Suprapubic skin (tissue), 4 donors: ENCODE data around the gene RXYLT1. TPM values are rescaled to one million over a fixed set of nuclear protein-coding genes. Genes with fewer than 3 reads are reported as not detected.
"Not testable (repeated sequence)": the region's sequence is repeated elsewhere in the genome, so short reads cannot be mapped to it uniquely, and the experiment has no call there.

Experiments
- DNase-seq, 2 donors: peaks; one replicate each; pipeline ENCODE4 v3.0.0-alpha.2; 2019; ENCODE audit warnings: low spot score in 2 of 2
- H3K27ac ChIP-seq: fragments of 200-600 bp; sonication (generic); one replicate; pipeline ENCODE4 v1.5.1; 2019
- H3K27me3 ChIP-seq: fragments of 200-600 bp; sonication (generic); one replicate; pipeline ENCODE4 v1.5.1; 2019
- H3K36me3 ChIP-seq: fragments of 200-600 bp; sonication (generic); one replicate; pipeline ENCODE4 v1.5.1; 2019
- H3K4me1 ChIP-seq: fragments of 200-600 bp; sonication (generic); one replicate; pipeline ENCODE4 v1.5.1; 2019
- H3K4me3 ChIP-seq: fragments of 200-600 bp; sonication (generic); one replicate; pipeline ENCODE4 v1.5.1; 2019; ENCODE audit warnings: mild to moderate bottlenecking
- H3K9me3 ChIP-seq: fragments of 200-600 bp; sonication (generic); one replicate; pipeline ENCODE4 v1.5.1; 2019
- EP300 ChIP-seq: sonication (generic); formaldehyde crosslinking; IDR thresholded peaks from one replicate; pipeline ENCODE4 v1.6.1; 2017; ENCODE audit warnings: antibody characterized with exemption
- POLR2A ChIP-seq, 2 donors: fragments of 450-650 bp; IDR thresholded peaks; one replicate each; pipeline ENCODE4 v1.6.1; 2017; ENCODE audit warnings: antibody characterized with exemption in 2 of 2, mild to moderate bottlenecking in 2 of 2, moderate library complexity in 2 of 2
- POLR2AphosphoS5 ChIP-seq, 3 donors: sonication (generic); formaldehyde crosslinking; IDR thresholded peaks; one replicate each; pipeline ENCODE4 v1.6.1; 2017; ENCODE audit warnings: antibody characterized with exemption in 3 of 3
- WGBS: methylation state at CpG from one replicate; pipeline ENCODE4 v1.1.5; 2018; 5-methylcytosine and 5-hydroxymethylcytosine counted together
- total RNA-seq, 4 donors: library from RNA; depleted of rRNA; stranded (reverse); fragments of >200 nt; gene quantifications; one replicate each; pipeline ENCODE4 v1.1.0, GENCODE V29; 2016
- TF ChIP-seq, protein P1 (sequence below), 2 donors: fragments of 200-600 bp in 1 of 2; fragments of 450-650 bp in 1 of 2; sonication (generic) in 1 of 2; IDR thresholded peaks; one replicate each; pipeline ENCODE4 v1.5.1; 2016 to 2019; ENCODE audit warnings: antibody characterized with exemption in 2 of 2, mild to moderate bottlenecking in 1 of 2, moderate library complexity in 1 of 2

Gene RXYLT1, protein sequence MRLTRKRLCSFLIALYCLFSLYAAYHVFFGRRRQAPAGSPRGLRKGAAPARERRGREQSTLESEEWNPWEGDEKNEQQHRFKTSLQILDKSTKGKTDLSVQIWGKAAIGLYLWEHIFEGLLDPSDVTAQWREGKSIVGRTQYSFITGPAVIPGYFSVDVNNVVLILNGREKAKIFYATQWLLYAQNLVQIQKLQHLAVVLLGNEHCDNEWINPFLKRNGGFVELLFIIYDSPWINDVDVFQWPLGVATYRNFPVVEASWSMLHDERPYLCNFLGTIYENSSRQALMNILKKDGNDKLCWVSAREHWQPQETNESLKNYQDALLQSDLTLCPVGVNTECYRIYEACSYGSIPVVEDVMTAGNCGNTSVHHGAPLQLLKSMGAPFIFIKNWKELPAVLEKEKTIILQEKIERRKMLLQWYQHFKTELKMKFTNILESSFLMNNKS
- total RNA-seq, result 10 to 100 TPM; 11.7 to 17.5 (median 13.0) TPM

GRCh38 chr12:63779498-63780481 lies at the start of gene RXYLT1:
TSS of gene RXYLT1 (plus strand) at chr12:63779909. CDS start at chr12:63779961, 52 bp downstream.
- 1% methylated on average over 29 of the region's 86 CpGs for WGBS

GRCh38 chr12:63732779-63733178 lies 46.9 kb upstream of the RXYLT1 start:
- not testable (repeated sequence) for H3K9me3 ChIP-seq, H3K4me3 ChIP-seq, H3K27me3 ChIP-seq, H3K27ac ChIP-seq, H3K36me3 ChIP-seq, H3K4me1 ChIP-seq, DNase-seq

More at GRCh38 chr12:63779498-63780481, at the start of gene RXYLT1:
- peak; percentile 88 to 91 for DNase-seq
- Histone ChIP-seq H3K27ac (peak within 1 kb of the TSS; percentile 86), H3K4me3 (peak within 1 kb of the TSS; percentile 71), H3K27me3 (no peaks in the 10 kb centered on the region), H3K9me3 (no peaks in the 10 kb centered on the region), H3K36me3 (peaks cover 16% of the 10 kb centered on the region), H3K4me1 (peaks cover 7% of the 10 kb centered on the region)
- TF ChIP-seq EP300 (no peak), POLR2A (IDR thresholded peaks at IDR 0.05) (peak in 1 of 2 donors; percentile 67)

- not testable (repeated sequence) for DNase-seq, H3K36me3 ChIP-seq, H3K4me3 ChIP-seq, H3K4me1 ChIP-seq, H3K27ac ChIP-seq, H3K27me3 ChIP-seq, H3K9me3 ChIP-seq
- WGBS, result 57% methylated on average over 3 of the region's 3 CpGs
These were observed 46.1 kb upstream of the RXYLT1 start for GRCh38 chr12:63733585-63733984.

- WGBS, result 88% methylated on average over 1 of the region's 2 CpGs
- H3K4me3 ChIP-seq, H3K27me3 ChIP-seq, H3K4me1 ChIP-seq, DNase-seq, H3K27ac ChIP-seq, H3K9me3 ChIP-seq, H3K36me3 ChIP-seq: not testable (repeated sequence)
These were observed 39.2 kb upstream of the RXYLT1 start for GRCh38 chr12:63740551-63740950.

DNA sequence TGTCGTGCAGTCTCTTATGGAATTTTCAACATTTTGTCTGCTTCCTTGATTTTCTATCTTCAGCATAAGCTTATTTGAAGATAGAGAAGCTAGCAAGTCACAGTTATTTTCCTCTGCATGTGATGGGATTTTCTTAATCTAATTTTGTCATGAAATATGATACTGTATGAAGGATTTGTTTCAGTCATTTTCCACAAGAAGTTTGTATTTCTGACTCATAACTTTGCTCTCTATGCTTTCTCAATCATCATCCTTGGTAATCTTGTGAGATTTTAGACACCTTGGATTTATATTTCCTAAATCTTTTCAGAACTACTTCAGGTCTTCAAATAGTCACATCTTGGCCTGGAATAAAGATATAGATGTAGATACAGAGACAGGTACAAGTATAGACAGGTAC lies 38.3 kb upstream of the RXYLT1 start:
- 87% methylated on average over 1 of the region's 1 CpG for WGBS
- H3K27ac ChIP-seq, DNase-seq, H3K27me3 ChIP-seq, H3K4me1 ChIP-seq, H3K36me3 ChIP-seq, H3K9me3 ChIP-seq, H3K4me3 ChIP-seq: not testable (repeated sequence)

GRCh38 chr12:63744110-63744509 lies 35.6 kb upstream of the RXYLT1 start:
- not testable (repeated sequence) for H3K36me3 ChIP-seq, H3K9me3 ChIP-seq, DNase-seq, H3K4me1 ChIP-seq, H3K27ac ChIP-seq, H3K4me3 ChIP-seq, H3K27me3 ChIP-seq
- 32% methylated on average over 2 of the region's 2 CpGs for WGBS

DNA sequence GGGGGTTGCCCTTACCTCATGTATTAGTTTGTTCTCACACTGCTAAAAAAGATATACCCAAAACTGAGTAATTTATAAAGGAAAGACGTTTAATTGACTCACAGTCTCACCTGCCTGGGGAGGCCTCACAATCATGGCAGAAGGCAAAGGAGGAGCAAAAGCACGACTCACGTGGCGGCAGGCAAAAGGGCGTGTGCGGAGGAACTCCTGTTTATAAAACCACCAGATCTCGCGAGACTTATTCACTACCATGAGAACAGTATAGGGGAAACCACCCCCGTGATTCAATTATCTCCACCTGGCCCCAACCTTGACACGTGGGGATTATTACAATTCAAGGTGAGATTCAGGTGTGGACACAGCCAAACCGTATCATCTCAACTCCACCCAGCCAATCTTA lies 33.2 kb upstream of the RXYLT1 start:
- WGBS, result 77% methylated on average over 11 of the region's 11 CpGs
- not testable (repeated sequence) for H3K27ac ChIP-seq, H3K36me3 ChIP-seq, H3K27me3 ChIP-seq, H3K4me1 ChIP-seq, DNase-seq, H3K9me3 ChIP-seq, H3K4me3 ChIP-seq

- H3K9me3 ChIP-seq, H3K4me1 ChIP-seq: not testable (repeated sequence)
These were observed 32.6 kb upstream of the RXYLT1 start for GRCh38 chr12:63747136-63747535.

GRCh38 chr12:63747553-63747952 lies 32.2 kb upstream of the RXYLT1 start:
- TF ChIP-seq EP300 (no peak), POLR2A (IDR thresholded peaks at IDR 0.05) (no peak), POLR2AphosphoS5 (IDR thresholded peaks at IDR 0.05) (no peak)
- TF ChIP-seq, protein P1, sequence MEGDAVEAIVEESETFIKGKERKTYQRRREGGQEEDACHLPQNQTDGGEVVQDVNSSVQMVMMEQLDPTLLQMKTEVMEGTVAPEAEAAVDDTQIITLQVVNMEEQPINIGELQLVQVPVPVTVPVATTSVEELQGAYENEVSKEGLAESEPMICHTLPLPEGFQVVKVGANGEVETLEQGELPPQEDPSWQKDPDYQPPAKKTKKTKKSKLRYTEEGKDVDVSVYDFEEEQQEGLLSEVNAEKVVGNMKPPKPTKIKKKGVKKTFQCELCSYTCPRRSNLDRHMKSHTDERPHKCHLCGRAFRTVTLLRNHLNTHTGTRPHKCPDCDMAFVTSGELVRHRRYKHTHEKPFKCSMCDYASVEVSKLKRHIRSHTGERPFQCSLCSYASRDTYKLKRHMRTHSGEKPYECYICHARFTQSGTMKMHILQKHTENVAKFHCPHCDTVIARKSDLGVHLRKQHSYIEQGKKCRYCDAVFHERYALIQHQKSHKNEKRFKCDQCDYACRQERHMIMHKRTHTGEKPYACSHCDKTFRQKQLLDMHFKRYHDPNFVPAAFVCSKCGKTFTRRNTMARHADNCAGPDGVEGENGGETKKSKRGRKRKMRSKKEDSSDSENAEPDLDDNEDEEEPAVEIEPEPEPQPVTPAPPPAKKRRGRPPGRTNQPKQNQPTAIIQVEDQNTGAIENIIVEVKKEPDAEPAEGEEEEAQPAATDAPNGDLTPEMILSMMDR (IDR thresholded peaks at IDR 0.05), result no peak
- H3K9me3 ChIP-seq, result no peaks in the 10 kb centered on the region
- H3K4me3 ChIP-seq, result no peak overlapping the region
- 80% methylated on average over 5 of the region's 5 CpGs for WGBS
- no peaks in the 10 kb centered on the region for H3K36me3 ChIP-seq
- H3K4me1 ChIP-seq, result no peaks in the 10 kb centered on the region
- H3K27ac ChIP-seq, result no peak overlapping the region
- no peak for DNase-seq
- H3K27me3 ChIP-seq, result no peaks in the 10 kb centered on the region

More at GRCh38 chr12:63747136-63747535, 32.6 kb upstream of the RXYLT1 start:
- H3K27me3 ChIP-seq, H3K27ac ChIP-seq, DNase-seq, H3K36me3 ChIP-seq, H3K4me3 ChIP-seq: not testable (repeated sequence)
